Renal cortex interstitium (tissue), 11 donors: ENCODE data around the gene PKHD1. TPM values are rescaled to one million over a fixed set of nuclear protein-coding genes. Genes with fewer than 3 reads are reported as not detected.

Experiments
- DNase-seq, 11 donors: peaks; one replicate each; pipeline ENCODE4 v3.0.0-alpha.2; 2013; ENCODE audit warnings: low read depth in 9 of 11, low spot score in 4 of 11; ENCODE audit errors: extremely low read depth in 1 of 11
- polyA plus RNA-seq, 3 donors: library from polyadenylated mRNA; unstranded; fragments of 120-200 nt; gene quantifications; one replicate each; pipeline ENCODE4 v1.2.1, GENCODE V29; 2013; ENCODE audit not compliant: insufficient read length in 3 of 3

PKHD1 gene
- polyA plus RNA-seq, 3 donors: 18.2 to 34.3 (median 22.0) TPM

- DNase-seq: no peak
Measured at GRCh38 chr6:52061481-52061880, 25.9 kb downstream of the PKHD1 start.

DNA sequence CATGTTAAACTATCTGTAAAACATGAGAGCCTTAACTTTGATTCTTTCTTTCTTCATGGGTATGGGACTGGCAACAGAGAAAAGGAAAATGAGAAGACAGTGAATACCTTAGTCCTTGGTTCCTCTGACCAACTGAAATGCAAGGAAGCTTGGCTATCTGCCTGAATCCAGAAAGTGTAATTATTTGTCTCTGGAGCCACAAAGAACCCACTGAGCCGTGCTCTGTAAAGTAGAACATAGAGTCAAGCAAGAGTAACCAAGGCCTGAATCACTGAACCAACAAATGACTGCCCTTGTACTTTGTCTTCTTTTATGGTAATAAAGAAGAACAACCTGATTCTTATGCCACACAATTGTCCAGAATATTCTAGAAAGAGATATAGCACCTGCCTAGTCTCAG is 27.6 kb downstream of the PKHD1 start:
- peak in 1 of 11 donors; percentile 30 for DNase-seq

DNA sequence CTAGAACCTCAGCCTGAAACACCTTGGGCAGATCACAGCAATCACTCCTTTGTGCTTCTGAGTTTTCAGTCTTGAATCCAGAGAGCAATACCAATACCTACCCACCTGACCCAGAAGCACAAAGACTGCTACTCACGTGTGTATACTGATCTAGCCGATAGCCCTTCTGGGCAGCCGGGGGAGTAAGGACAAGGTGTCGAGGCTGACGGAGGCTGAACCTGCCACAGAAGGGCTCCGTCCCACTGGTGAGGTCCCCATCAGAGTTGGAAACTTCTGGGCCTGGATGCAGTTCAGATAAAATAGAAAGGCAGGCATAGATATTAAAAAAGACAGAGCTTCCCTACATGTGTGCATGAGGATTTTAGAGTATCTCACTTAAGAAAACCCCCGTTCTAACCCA is 32.0 kb downstream of the PKHD1 start:
- no peak for DNase-seq

DNA sequence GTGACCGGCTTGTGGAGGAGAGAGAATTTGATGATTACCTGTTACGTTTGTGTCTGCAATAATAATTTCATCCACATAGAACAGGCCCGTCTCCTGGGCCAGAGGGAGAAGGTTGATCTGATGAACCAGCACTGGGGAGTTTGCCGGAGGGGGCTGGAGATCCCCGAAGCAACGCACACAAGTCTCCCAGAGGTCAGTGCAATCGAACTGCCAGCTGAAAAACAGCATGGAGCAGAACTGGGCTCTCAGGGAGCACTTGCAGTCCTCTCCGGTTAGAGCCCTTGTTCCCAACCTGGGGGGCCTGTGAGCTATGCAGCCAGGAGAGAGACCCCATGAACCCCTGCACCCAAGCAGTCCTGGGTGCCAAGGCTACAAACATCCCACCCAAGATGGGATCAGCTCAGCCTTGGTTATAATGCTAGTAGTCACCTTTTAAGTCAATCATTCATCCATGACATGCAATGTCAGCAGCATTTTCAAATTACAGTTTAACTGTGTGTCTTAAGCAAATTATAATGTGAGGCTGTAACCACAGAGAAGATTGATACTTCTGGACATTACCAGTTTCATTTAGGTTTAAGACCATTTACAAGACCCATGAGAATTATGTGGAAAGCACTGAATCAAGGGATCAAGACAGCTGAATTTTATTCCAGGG is 34.2 kb downstream of the PKHD1 start:
- DNase-seq: no peak

DNA sequence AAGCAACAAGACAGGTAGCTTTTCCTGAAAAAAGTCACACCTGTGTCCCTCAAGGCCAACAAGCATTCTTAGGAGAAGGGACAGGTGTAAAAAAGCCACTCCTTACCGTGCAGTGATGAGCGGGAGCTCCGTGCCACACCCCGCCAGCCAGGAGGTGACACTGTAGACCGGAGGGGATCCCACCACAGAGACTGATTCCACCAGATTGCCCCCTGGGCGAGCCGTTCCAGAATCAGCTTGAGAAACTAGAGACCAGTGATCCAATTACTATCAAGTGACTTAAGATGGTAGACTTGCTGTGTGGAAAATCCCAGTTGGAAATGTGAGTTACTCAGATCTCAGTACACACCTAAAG is 37.4 kb downstream of the PKHD1 start:
- DNase-seq: no peak

DNA sequence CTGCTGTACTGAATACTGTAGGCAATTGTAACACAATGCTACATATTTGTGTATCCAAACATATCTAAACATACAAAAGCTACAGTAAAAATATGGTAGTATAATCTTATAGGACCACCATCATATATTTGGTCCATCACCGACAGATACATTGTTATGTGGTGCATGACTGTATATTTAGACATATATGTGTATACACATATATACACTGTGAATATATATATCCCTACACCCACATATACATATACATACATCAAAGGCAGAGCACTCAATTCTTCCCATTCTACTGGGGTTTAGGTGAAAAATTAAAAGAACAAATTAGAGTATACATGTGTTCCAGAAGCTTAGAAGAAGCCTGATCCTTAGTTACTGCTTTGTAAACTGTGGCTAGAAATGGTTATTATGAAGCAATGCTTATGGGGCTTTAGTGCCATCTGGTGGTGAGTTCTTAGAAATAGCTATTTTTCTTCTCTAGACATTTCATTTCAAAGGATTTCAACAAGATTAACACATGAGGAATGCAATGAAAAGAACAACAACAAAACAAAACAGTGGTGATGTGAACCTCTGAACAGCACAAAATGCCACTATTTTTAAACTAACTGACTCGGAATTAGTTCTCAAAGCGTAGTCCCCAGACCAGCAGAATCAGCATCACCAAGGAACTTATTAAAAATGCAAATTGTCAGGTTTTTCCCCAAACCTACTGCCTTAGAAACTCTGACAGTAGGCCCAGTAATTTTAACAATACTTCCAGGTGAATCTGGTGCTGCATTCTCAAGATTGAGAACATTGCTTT is 38.0 kb downstream of the PKHD1 start:
- peak in 3 of 11 donors; percentile 23 to 39 (median 33) for DNase-seq

DNA sequence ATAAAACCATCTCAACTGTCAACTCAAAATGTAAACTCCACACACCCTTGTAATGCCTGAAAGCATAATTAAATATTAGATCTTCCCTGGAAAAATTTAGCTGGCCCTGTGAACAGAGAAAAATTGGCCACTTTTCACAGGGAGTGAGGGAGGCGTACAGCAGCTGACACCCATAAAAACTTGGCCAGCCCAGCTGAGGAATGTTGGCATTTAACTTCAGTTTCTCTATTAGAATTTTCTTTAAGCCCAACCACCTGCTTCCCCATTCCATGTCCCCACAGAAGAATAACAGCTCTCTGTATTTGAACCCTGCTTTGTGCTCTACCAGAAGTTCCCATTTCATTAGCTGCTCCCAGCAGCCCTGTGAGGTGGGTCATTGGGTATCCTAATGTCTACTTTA is 41.0 kb downstream of the PKHD1 start:
- no peak for DNase-seq

- DNase-seq: no peak
Measured at GRCh38 chr6:52045481-52045880, 41.9 kb downstream of the PKHD1 start.

DNA sequence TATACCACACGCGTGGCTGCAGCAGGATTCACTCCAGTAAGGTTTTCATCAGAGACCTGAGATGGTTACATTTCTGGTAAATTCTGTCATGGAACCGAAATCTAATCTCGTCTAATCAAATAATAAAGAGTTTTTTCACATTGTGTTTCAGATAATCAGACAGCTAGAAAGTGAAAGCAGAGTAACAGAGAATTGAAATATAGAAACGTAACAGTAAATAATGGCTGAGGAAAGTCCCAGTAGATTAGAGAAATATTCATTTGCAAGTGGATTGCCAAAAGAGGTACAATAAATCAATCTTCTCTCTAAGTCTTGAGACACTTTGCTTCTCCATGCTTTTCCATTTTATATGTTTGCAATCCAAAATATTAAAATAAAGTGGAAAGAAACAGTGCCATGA is 42.4 kb downstream of the PKHD1 start:
- no peak for DNase-seq

DNA sequence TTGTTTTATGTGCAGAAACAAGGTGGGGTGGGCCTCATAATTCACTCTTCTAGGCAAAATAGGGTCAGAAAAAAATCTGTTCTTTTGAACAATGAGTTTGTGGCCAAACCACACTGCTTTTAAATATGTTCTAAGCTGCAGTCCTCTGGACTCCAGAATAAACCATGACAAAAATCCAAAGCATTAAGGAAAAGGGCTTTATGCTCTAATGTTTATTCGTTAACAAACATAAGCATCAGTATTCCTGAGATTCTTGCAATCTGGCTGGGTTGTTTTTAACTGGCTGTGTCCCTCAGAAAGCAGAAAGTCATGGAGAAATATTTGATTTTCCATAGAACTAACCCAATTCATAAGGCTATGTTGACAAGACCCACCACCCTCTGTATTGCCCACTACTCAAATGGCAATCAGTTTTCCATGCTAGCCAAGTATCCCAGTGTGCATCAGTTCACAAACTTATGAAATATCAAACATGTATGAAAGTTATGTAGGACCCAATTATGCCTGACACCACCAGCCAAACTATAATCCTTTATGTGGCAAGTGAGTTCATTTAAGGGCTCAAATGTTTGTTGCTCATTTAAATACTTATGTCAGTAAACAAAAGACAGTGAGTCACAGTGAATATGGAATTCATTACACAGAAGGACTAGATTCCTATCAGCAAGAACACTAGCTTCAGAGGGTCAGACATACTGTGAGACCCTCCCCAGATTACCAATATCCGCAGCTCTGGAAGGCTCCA is 45.1 kb downstream of the PKHD1 start:
- DNase-seq: no peak

DNA sequence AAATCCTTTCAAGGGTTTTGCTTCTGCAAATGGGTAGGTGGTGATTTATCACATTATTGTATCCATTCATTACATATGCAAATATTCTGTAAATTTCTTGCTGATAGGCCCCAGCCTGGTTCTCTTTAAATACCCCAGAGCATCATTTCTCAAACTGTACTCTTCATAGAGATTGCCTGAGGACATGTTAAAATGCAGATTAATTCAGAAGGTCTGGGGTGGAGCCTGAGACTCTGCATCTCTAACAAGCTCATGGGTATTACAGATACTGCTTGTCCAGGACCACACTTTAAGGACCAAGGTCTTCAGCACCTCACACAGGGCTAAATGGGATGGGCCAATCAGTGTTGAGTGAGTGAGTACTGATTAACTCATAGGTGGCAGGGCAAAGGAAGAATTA is 46.3 kb downstream of the PKHD1 start:
- no peak for DNase-seq

GRCh38 chr6:52027699-52028098 is 59.7 kb downstream of the PKHD1 start:
- DNase-seq: no peak

GRCh38 chr6:52024451-52025068 is 62.9 kb downstream of the PKHD1 start:
- no peak for DNase-seq

- DNase-seq: no peak
Measured at GRCh38 chr6:52022675-52023074, 64.7 kb downstream of the PKHD1 start.

GRCh38 chr6:52020945-52021570 is 66.4 kb downstream of the PKHD1 start:
- DNase-seq: peak in 5 of 11 donors; percentile 12 to 22 (median 14)

- DNase-seq: no peak
Measured at GRCh38 chr6:52019881-52020280, 67.5 kb downstream of the PKHD1 start.

DNA sequence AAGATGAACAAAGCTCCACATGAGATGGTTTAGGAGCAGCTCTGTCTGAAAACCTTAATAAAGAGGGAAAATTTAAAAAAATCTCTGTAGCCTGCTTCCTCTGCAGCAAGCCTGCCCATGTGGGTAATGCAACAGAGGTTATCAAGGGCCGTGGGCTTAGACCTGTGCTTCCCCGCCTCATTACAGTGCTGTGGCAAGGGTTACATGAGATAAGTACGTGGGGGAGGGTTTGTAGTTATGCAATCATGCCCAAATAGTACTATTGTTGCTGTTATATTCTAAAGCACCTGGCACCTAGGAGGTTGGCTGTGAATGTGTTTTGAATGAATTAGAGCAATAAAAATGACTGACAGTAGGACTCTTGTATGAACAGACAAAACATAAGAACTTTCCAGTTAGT is 68.3 kb downstream of the PKHD1 start:
- no peak for DNase-seq

- DNase-seq: peak in 1 of 11 donors; percentile 13
Measured at GRCh38 chr6:52016915-52017748, 70.3 kb downstream of the PKHD1 start.
